DND-41 (cell line): ENCODE measurements around the gene JAM2.

ENCODE experiments used
- EZH2 ChIP-seq: IDR thresholded peaks from 3 replicates; pipeline ENCODE4 v1.6.1; 2012; ENCODE audit warnings: borderline replicate concordance, low read depth, mild to moderate bottlenecking, moderate library complexity, low read length, inconsistent platforms; ENCODE audit not compliant: severe bottlenecking
- TF ChIP-seq, protein P1 (sequence below): IDR thresholded peaks from 2 replicates; pipeline ENCODE4 v1.5.1; 2012; ENCODE audit warnings: borderline replicate concordance, low read length, moderate library complexity, mild to moderate bottlenecking; ENCODE audit not compliant: poor library complexity, severe bottlenecking; ENCODE audit errors: extremely low read depth

DNA sequence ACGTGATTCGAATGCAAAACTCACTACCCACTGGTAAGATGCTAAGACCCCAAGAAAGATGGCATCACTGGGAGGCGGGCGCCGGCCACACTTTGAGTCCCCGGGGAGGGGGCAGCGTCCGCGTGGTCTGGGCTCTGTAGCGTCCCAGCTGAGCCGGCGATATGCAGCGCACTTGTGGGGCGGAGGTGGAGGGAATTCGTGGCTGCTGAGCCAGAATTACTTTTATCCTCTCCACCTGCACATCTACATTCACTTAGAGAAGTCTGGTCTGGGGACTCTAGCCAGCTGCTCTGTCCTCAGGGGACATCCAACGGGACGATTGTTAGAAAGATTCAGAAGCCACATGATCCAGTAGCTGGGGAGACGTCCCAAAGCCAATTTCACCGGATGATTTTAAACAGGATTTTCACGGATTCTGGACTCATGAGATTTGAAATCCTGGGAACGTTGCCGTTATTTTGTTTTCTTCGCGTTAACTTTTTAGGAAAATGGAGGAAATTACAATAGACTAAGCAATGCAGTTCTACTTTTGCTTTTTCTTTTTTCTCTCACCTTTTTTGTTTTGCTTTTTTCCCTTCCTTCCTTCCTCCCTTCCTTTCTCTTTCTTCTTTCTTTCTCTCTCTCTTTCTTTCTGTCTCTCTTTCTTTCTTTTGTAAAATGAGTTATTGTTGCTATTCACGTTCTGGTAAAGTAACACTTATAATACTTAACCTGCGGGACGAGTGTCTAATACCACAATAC is 1.3 kb downstream of the JAM2 start:
- TF ChIP-seq, protein P1, sequence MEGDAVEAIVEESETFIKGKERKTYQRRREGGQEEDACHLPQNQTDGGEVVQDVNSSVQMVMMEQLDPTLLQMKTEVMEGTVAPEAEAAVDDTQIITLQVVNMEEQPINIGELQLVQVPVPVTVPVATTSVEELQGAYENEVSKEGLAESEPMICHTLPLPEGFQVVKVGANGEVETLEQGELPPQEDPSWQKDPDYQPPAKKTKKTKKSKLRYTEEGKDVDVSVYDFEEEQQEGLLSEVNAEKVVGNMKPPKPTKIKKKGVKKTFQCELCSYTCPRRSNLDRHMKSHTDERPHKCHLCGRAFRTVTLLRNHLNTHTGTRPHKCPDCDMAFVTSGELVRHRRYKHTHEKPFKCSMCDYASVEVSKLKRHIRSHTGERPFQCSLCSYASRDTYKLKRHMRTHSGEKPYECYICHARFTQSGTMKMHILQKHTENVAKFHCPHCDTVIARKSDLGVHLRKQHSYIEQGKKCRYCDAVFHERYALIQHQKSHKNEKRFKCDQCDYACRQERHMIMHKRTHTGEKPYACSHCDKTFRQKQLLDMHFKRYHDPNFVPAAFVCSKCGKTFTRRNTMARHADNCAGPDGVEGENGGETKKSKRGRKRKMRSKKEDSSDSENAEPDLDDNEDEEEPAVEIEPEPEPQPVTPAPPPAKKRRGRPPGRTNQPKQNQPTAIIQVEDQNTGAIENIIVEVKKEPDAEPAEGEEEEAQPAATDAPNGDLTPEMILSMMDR, result no peak
- no peak for TF ChIP-seq EZH2
